GM19438 (cell line): Measurements from ENCODE around the gene SEZ6.

Source experiments
- ATAC-seq: cut with Tn5 transposase; IDR thresholded peaks from one replicate; pipeline ENCODE4 v1.9.1; 2021; ENCODE audit warnings: low read depth; ENCODE audit not compliant: unreplicated experiment

Gene SEZ6

DNA sequence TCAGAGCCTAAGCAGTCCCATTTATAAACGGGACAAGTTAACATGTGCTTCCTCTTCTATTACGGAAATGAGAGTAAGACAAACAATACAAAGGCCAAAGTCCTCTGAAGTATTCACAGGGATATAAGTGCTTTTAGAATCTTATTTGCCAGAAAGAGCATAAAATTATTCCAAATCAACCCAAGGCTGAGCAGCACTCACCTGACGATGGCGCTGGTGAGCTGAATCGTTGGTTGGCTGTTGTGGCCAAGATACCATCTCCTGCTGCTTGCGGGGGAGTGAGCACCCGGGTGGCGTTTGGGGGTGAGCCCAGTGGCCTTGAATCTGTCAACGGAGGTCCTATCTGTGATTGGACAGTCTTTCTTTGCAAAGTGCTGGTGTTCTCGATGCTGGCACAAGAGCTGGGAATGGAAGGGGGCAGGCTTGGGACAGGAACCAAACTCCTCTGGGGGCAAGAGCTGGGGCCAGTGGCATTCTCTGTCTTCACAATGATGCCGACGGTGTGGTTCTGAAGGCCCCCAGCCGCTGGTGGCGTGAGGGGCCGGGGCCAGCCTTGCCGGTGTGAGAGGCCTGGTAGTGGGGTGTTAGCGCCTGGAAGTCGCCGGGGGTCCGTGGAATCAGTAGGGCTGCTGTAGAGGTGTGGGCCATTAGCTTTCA lies 93.4 kb downstream of the SEZ6 start:
- no peak for ATAC-seq

DNA sequence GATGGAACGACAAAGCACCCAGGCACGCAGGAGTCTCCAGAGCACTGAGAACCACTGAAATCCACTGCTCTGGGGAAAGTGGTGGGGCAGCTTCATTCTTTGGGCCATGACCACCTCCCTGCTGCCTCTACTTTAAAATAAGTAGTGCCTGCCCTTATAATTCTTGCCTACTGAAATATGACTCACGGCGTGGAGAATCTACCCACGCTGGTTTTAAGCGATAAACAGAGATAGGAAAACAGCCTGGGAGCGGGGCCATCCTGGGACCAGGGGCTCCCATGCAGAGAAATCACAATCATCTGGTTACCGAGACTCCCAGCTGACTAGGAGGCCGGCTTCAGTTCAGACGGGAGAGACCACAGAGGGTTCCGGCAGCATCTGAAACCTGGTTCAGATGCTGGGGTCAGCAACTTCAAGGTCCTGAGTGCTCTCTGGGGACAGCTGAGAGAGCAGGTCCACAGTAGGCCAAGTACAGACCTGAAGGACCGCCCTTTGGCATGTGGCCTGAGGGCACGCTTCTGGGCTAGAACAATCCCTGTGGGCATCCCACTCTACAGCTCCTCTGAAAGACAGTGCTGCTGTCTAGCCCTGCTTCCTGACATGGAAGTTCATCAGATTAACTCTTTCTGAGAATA lies 94.3 kb downstream of the SEZ6 start:
- no peak for ATAC-seq

DNA sequence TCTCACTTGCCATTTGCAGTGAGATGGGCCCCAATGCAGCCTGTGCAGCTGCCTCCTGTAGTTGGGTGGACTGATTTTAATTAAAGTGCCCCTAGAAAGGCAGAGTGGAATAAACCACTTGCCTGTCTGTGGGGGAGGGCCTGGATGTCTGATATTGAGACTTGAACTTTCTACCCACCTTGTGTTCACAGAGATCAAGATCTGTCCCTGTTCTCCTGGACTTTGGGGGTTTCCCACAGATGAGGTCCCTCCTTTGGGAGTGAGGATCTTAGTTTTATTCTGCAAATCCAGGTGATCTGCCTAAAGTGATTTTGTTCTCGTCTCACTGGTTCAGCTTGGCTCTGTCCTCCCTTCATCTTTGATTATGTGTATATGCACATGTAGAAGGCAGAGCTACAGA lies 95.3 kb downstream of the SEZ6 start:
- ATAC-seq = no peak

DNA sequence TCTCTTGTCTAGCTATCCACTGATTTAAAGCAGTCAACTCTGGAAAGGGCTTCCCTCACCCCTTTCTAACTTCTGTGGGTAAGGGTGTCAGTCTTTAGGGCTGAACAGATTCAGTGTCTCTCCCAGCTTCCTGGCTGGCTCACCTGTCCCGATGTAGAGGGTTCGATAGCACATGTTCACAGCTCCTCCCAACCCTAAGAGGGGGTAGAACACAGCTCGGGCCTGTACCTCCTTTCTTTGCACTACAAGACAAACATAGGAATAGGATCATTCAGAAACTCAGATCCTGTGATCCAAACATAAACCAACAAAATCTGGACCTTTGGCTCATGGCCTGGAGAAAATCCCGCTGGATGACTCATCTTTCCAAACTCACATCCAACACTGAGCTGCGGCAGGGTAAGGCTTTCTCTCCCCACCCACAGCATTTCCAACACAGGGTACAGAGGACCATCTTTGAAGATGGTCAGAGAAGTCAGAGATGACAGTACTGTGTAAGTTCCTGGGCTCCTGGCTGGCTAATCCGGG lies 97.1 kb downstream of the SEZ6 start:
- no peak for ATAC-seq

DNA sequence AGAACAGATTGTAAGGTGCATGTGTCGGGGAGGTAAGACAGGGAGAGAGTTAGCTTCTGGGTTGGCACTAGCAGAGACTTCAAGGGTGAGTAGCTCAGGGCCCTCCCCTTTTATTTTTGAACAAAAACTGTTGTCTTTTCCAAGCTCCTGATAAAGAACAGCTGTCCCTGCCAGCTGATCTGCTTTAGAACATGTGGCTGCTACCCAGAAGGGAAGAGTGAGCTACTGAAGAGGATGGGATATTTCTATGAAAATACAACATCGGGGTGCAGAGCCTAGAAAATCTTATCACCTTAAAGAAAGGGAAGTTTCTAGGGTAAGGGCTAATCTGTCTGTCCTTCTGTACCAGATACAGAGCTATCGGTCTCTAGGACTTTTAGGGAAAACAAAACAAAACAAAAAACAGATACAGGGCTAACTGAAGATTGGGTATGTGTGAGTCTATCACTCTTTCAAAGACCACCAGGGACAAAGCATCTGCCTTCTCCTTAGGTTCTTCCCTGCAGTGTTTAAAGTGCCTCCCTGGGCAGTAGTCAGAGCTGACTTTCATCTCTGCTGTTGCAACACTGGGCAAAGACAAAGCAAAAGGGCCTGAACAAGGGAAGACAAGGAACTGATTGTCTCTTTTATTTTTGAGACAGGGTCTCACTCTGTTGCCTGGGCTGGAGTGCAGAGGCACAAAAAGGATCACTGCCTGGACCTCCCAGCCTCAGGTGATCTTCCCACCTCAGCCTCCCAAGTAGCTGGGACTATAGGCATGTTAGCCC lies 97.9 kb downstream of the SEZ6 start:
- no peak for ATAC-seq

DNA sequence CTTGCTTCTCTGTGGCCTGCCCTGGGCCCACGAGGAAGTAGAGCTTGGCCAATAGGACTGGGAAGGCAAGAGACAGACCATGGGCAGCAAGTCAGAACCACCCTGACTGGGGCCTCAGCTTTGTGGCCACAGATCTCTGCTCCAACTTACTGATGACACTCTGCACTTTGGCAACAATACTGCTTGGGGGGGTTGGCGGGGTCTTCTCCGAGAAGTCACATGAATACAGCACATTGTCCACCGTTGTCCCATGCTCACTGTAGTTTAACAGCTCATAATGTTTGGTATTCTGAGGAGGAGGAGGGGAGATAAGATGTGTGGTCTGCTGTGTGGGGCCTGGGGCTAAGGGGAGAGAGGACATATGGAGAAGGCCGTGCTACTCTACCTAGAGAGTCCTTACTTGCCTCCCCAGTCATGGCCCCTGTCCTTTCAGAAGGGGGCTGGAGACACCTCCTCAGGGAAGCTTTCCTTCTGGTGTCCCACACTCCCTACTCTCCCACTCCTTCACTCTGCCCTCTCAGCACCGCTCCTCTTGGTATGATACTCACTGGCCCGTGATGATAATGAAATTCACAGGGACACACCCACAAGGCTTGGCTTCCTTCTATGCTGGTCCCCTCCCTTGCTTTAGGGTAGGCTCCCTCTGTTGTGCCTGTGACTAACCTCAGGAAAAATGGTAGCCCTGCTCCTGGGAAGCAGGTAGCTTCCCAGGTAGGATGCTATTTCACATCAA lies 99.0 kb downstream of the SEZ6 start:
- no peak for ATAC-seq

DNA sequence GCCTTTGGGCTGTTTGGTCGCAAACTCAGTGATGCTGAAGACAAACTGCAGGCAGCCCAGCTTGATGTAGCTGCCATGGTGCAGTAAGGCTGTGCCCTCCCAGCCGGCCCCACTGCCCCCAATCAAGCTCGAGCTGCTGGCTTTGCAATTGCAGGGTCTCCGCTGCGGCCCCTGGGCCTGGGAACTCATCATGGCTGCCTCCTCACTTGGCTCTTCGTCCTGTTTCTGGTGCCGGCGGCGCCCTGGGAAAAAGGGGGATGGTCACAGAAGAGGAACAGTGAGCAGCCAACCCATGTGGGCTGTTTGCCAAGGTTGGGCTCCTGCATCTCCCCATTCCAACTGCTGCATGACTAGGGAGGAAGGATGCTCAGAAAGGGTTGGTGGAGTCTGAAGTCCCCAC lies 99.6 kb downstream of the SEZ6 start:
- ATAC-seq = no peak
